GM20431 (cell line): ENCODE measurements around the gene ZFAND6.
"Not testable (repeated sequence)": the region's sequence is repeated elsewhere in the genome, so short reads cannot be mapped to it uniquely, and the experiment has no call there.

Experiments
- in situ Hi-C: fragments of 300-500 bp; cut with MseI, MboI; formaldehyde crosslinking; loops from one replicate; pipeline ENCODE4 v1.15.0; 2020; ENCODE audit warnings: low sequenced_read_pairs; ENCODE audit not compliant: unreplicated experiment

ZFAND6 gene

GRCh38 chr15:80136854-80137253 lies 77.4 kb downstream of the ZFAND6 start:
- in situ Hi-C loops: no loop called here

- in situ Hi-C loops: no loop called here
These were observed 79.5 kb downstream of the ZFAND6 start for GRCh38 chr15:80138961-80139360.

GRCh38 chr15:80140909-80141308 lies 81.4 kb downstream of the ZFAND6 start:
- in situ Hi-C loops: no loop called here

GRCh38 chr15:80141916-80142598 lies 82.6 kb downstream of the ZFAND6 start:
- in situ Hi-C loops: no loop called here

GRCh38 chr15:80142646-80143045 lies 83.2 kb downstream of the ZFAND6 start:
- in situ Hi-C loops: no loop called here

- in situ Hi-C loops: no loop called here
These were observed 91.7 kb downstream of the ZFAND6 start for GRCh38 chr15:80151148-80151547.

- in situ Hi-C loops: no loop called here
These were observed 92.1 kb downstream of the ZFAND6 start for GRCh38 chr15:80151576-80151975.

- in situ Hi-C loops: no loop called here
These were observed 92.9 kb downstream of the ZFAND6 start for GRCh38 chr15:80152180-80152895.

GRCh38 chr15:80152896-80153876 lies 93.7 kb downstream of the ZFAND6 start, which contains the start of gene FAH:
TSS of gene FAH (plus strand) at chr15:80152999. CDS start at chr15:80153055, 56 bp downstream.
- in situ Hi-C loops: no loop called here

- in situ Hi-C loops: no loop called here
These were observed 94.4 kb downstream of the ZFAND6 start for GRCh38 chr15:80153900-80154299.

GRCh38 chr15:80154336-80154735 lies 94.9 kb downstream of the ZFAND6 start:
- in situ Hi-C loops: no loop called here

- in situ Hi-C loops: no loop called here
These were observed 95.5 kb downstream of the ZFAND6 start for GRCh38 chr15:80155001-80155377.

GRCh38 chr15:80155378-80156175 lies 96.1 kb downstream of the ZFAND6 start:
- in situ Hi-C loops: not testable (repeated sequence)

- in situ Hi-C loops: no loop called here
These were observed 96.8 kb downstream of the ZFAND6 start for GRCh38 chr15:80156176-80156720.

- in situ Hi-C loops: no loop called here
These were observed 97.7 kb downstream of the ZFAND6 start for GRCh38 chr15:80157215-80157614.

- in situ Hi-C loops: no loop called here
These were observed 99.8 kb downstream of the ZFAND6 start for GRCh38 chr15:80159301-80159700.

- in situ Hi-C loops: no loop called here
These were observed 100.5 kb downstream of the ZFAND6 start for GRCh38 chr15:80159811-80160569.

- in situ Hi-C loops: no loop called here
These were observed 101.2 kb downstream of the ZFAND6 start for GRCh38 chr15:80160570-80161156.
